ENCODE data around the gene DNASE1L2.

DNA sequence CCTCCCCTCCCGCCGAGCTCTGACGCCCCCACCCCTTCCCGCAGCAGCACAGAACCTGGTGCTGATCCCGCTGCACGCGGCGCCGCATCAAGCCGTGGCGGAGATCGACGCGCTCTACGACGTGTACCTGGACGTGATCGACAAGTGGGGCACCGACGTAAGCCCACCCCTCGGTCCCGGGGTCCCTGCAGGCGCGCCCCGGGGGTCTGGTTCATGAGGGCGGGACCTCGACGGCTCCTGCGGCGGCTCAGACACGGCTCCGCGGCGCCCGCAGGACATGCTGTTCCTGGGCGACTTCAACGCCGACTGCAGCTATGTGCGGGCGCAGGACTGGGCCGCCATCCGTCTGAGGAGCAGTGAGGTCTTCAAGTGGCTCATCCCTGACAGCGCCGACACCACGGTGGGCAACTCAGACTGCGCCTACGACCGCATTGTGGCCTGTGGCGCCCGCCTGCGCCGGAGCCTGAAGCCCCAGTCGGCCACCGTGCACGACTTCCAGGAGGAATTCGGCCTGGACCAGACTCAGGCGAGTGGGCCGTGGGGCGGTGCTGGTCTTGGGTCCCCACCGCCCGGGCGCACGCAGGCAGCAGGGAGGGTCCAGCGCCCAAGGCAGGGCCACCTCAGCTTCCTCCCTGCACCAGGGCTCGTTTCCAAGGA is 1.4 kb downstream of the DNASE1L2 start:
- TF ChIP-seq EGR1 (IDR thresholded peaks at IDR 0.05; ENCODE audit: low read depth) (no peak), RAD21 (IDR thresholded peaks at IDR 0.05; ENCODE audit: low read depth) (no peak), SRF (IDR thresholded peaks at IDR 0.05; ENCODE audit: low read depth) (no peak)

Measured in HCT116 (cell line).